ENCODE measurements around the gene SMURF1. TPM values are rescaled to one million over a fixed set of nuclear protein-coding genes. Genes with fewer than 3 reads are reported as not detected.
"Not testable (repeated sequence)": the region's sequence is repeated elsewhere in the genome, so short reads cannot be mapped to it uniquely, and the experiment has no call there.

SMURF1 gene
- total RNA-seq, 1 donor, result 23.5 TPM

DNA sequence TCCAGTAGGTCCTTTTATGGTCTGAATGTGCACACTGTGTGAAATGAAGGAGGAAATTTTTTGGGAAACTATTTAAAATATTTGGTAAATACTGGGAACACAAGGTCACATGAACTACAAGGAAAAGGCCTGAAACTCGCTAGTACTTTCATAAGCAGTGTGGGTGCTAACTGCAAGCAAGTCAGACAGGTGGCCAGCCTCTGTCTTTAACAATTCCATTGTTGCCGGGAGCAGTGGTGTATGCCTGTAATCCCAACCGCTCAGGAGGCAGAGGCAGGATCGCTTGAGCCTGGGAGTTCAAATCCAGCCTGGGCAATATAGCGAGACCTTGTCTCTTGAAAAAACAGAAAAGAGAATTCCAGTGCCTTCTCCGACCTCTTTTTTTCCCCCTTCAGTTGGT, 37.5 kb downstream of the SMURF1 start:
- Histone ChIP-seq H3K9me3 (ENCODE audit: low read depth, low read length) (no peaks in the 10 kb centered on the region), H3K36me3 (ENCODE audit: insufficient read depth, low read length) (no peaks in the 10 kb centered on the region), H2AFZ (ENCODE audit: low read length) (no peak overlapping the region), H3K4me2 (ENCODE audit: insufficient read depth, low read length) (no peak overlapping the region), H3K27me3 (ENCODE audit: insufficient read depth, low read length) (no peaks in the 10 kb centered on the region), H3K4me3 (ENCODE audit: insufficient read depth, low read length) (no peak overlapping the region), H4K20me1 (ENCODE audit: insufficient read depth, low read length) (peaks cover 19% of the 10 kb centered on the region), H3K79me2 (ENCODE audit: insufficient read depth, low read length) (peaks cover 74% of the 10 kb centered on the region), H3K4me1 (ENCODE audit: insufficient read depth, low read length) (peaks cover 66% of the 10 kb centered on the region), H3K27ac (ENCODE audit: low read depth, low read length) (no peak overlapping the region)
- TF ChIP-seq CTCF (IDR thresholded peaks at IDR 0.05; ENCODE audit: extremely low read depth, low read depth, low read length), result no peak
- no peak for DNase-seq (ENCODE audit: insufficient read length, low spot score, missing footprints)

- TF ChIP-seq CTCF (IDR thresholded peaks at IDR 0.05; ENCODE audit: extremely low read depth, low read depth, low read length), result no peak
- peak; percentile 25 for DNase-seq (ENCODE audit: insufficient read length, low spot score, missing footprints)
- no peaks in the 10 kb centered on the region for H3K27me3 ChIP-seq (ENCODE audit: insufficient read depth, low read length)
- no peaks in the 10 kb centered on the region for H3K9me3 ChIP-seq (ENCODE audit: low read depth, low read length)
- peak overlapping the region; percentile 13 for H3K27ac ChIP-seq (ENCODE audit: low read depth, low read length)
- peaks cover 18% of the 10 kb centered on the region for H4K20me1 ChIP-seq (ENCODE audit: insufficient read depth, low read length)
- H2AFZ ChIP-seq (ENCODE audit: low read length), result no peak overlapping the region
- H3K79me2 ChIP-seq (ENCODE audit: insufficient read depth, low read length), result peaks cover 74% of the 10 kb centered on the region
- peaks cover 66% of the 10 kb centered on the region for H3K4me1 ChIP-seq (ENCODE audit: insufficient read depth, low read length)
- H3K36me3 ChIP-seq (ENCODE audit: insufficient read depth, low read length), result no peaks in the 10 kb centered on the region
- H3K4me2 ChIP-seq (ENCODE audit: insufficient read depth, low read length), result no peak overlapping the region
- no peak overlapping the region for H3K4me3 ChIP-seq (ENCODE audit: insufficient read depth, low read length)
Observed at GRCh38 chr7:99105756-99106155, 38.2 kb downstream of the SMURF1 start.

DNA sequence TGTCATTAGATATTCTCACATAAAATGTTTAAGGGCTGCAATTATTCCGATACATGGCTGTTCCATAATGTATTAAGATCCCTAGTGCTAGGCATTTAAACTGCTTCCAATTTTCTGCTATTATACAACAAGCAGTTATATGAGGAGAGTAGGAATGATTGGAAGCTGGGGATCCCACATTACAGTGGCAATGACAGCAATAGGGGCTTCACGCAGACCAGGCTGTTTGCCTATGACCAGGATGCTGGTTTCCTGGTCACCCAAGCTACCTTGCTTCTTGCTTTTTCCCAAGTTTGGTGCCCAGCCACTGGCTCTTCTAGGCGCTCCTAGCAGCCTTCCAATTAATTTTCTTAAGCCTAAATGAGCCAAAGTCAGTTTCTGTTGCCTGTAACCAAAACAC, 39.3 kb downstream of the SMURF1 start:
- Histone ChIP-seq H3K27ac (ENCODE audit: low read depth, low read length) (peak overlapping the region; percentile 95), H3K9me3 (ENCODE audit: low read depth, low read length) (no peaks in the 10 kb centered on the region), H4K20me1 (ENCODE audit: insufficient read depth, low read length) (peaks cover 18% of the 10 kb centered on the region), H3K4me2 (ENCODE audit: insufficient read depth, low read length) (peak overlapping the region; percentile 5), H3K27me3 (ENCODE audit: insufficient read depth, low read length) (no peaks in the 10 kb centered on the region), H3K36me3 (ENCODE audit: insufficient read depth, low read length) (no peaks in the 10 kb centered on the region), H3K4me3 (ENCODE audit: insufficient read depth, low read length) (no peak overlapping the region), H3K4me1 (ENCODE audit: insufficient read depth, low read length) (peaks cover 60% of the 10 kb centered on the region), H3K79me2 (ENCODE audit: insufficient read depth, low read length) (peaks cover 71% of the 10 kb centered on the region), H2AFZ (ENCODE audit: low read length) (no peak overlapping the region)
- no peak for DNase-seq (ENCODE audit: insufficient read length, low spot score, missing footprints)
- TF ChIP-seq CTCF (IDR thresholded peaks at IDR 0.05; ENCODE audit: extremely low read depth, low read depth, low read length), result no peak

GRCh38 chr7:99103836-99104235, 40.1 kb downstream of the SMURF1 start:
- H3K4me3 ChIP-seq (ENCODE audit: insufficient read depth, low read length), result not testable (repeated sequence)

More at GRCh38 chr7:99103836-99104235, 40.1 kb downstream of the SMURF1 start:
- not testable (repeated sequence) for DNase-seq (ENCODE audit: insufficient read length, low spot score, missing footprints); H3K9me3 ChIP-seq (ENCODE audit: low read depth, low read length); H2AFZ ChIP-seq (ENCODE audit: low read length); H3K27me3 ChIP-seq (ENCODE audit: insufficient read depth, low read length); H3K36me3 ChIP-seq (ENCODE audit: insufficient read depth, low read length)
- Histone ChIP-seq H3K79me2 (ENCODE audit: insufficient read depth, low read length) (peaks cover 66% of the 10 kb centered on the region), H3K27ac (ENCODE audit: low read depth, low read length) (peak overlapping the region; percentile 95), H3K4me1 (ENCODE audit: insufficient read depth, low read length) (peaks cover 59% of the 10 kb centered on the region), H3K4me2 (ENCODE audit: insufficient read depth, low read length) (peak overlapping the region; percentile 66), H4K20me1 (ENCODE audit: insufficient read depth, low read length) (peaks cover 12% of the 10 kb centered on the region)
